IPS-18c (cell line): ENCODE data around the gene RBM42.
A peak's percentile ranks its signal among the peaks of the same experiment; 100 is the strongest.
"Not testable (repeated sequence)": the region's sequence is repeated elsewhere in the genome, so short reads cannot be mapped to it uniquely, and the experiment has no call there.

Experiments
- H3K4me3 ChIP-seq: 2 replicates; pipeline ENCODE4 v1.7.0; 2013; ENCODE audit warnings: low read depth, mild to moderate bottlenecking, low read length, moderate library complexity; ENCODE audit not compliant: insufficient read depth
- H3K9me3 ChIP-seq: one replicate; pipeline ENCODE4 v1.6.1; 2013; ENCODE audit warnings: mild to moderate bottlenecking, low read length, moderate library complexity; ENCODE audit not compliant: control insufficient read depth, insufficient read depth

RBM42 gene

GRCh38 chr19:35643255-35644205 lies 14.7 kb downstream of the RBM42 start:
- H3K9me3 ChIP-seq: no peaks in the 10 kb centered on the region
- peak overlapping the region; percentile 68 for H3K4me3 ChIP-seq

- peak overlapping the region; percentile 68 for H3K4me3 ChIP-seq
- no peaks in the 10 kb centered on the region for H3K9me3 ChIP-seq
Observed at GRCh38 chr19:35644206-35644986, 15.6 kb downstream of the RBM42 start.

- H3K9me3 ChIP-seq: no peaks in the 10 kb centered on the region
- H3K4me3 ChIP-seq: peak overlapping the region; percentile 59
Observed at GRCh38 chr19:35644987-35645679, 16.3 kb downstream of the RBM42 start.

GRCh38 chr19:35645680-35646511 lies 17.1 kb downstream of the RBM42 start:
- H3K9me3 ChIP-seq: no peaks in the 10 kb centered on the region
- H3K4me3 ChIP-seq: no peak overlapping the region

- Histone ChIP-seq H3K4me3 (peak within 1 kb of the TSS; percentile 88), H3K9me3 (no peaks in the 10 kb centered on the region)
Observed at GRCh38 chr19:35648017-35648961, 19.5 kb downstream of the RBM42 start, which contains the start of gene COX6B1. Gene COX6B1, plus strand, starts transcription at chr19:35648323. Its CDS starts 2,921 bp downstream, at chr19:35651244.

GRCh38 chr19:35650581-35650980 lies 21.7 kb downstream of the RBM42 start:
- no peaks in the 10 kb centered on the region for H3K9me3 ChIP-seq
- H3K4me3 ChIP-seq: no peak overlapping the region

- H3K9me3 ChIP-seq, H3K4me3 ChIP-seq: not testable (repeated sequence)
Observed at GRCh38 chr19:35654828-35655227, 26.0 kb downstream of the RBM42 start.

- Histone ChIP-seq H3K9me3 (no peaks in the 10 kb centered on the region), H3K4me3 (no peak overlapping the region)
Observed at GRCh38 chr19:35655600-35655999, 26.8 kb downstream of the RBM42 start.

GRCh38 chr19:35656700-35657099 lies 27.9 kb downstream of the RBM42 start:
- Histone ChIP-seq H3K4me3 (no peak overlapping the region), H3K9me3 (peaks cover 2% of the 10 kb centered on the region)

GRCh38 chr19:35657904-35658700 lies 29.3 kb downstream of the RBM42 start:
- Histone ChIP-seq H3K9me3 (peaks cover 2% of the 10 kb centered on the region), H3K4me3 (no peak overlapping the region)

- Histone ChIP-seq H3K4me3 (no peak overlapping the region), H3K9me3 (peaks cover 2% of the 10 kb centered on the region)
Observed at GRCh38 chr19:35661995-35662340, 33.1 kb downstream of the RBM42 start.

GRCh38 chr19:35663981-35664380 lies 35.1 kb downstream of the RBM42 start:
- H3K9me3 ChIP-seq: peaks cover 2% of the 10 kb centered on the region
- no peak overlapping the region for H3K4me3 ChIP-seq

GRCh38 chr19:35665157-35665556 lies 36.3 kb downstream of the RBM42 start:
- H3K9me3 ChIP-seq: peaks cover 2% of the 10 kb centered on the region
- H3K4me3 ChIP-seq: no peak overlapping the region

GRCh38 chr19:35665604-35666003 lies 36.8 kb downstream of the RBM42 start:
- peaks cover 2% of the 10 kb centered on the region for H3K9me3 ChIP-seq
- H3K4me3 ChIP-seq: no peak overlapping the region

- Histone ChIP-seq H3K9me3 (peaks cover 1% of the 10 kb centered on the region), H3K4me3 (no peak within 1 kb of the TSS)
Observed at GRCh38 chr19:35666251-35666913, 37.5 kb downstream of the RBM42 start, which contains the start of gene UPK1A. Gene UPK1A, plus strand, starts transcription at chr19:35666517. Its CDS starts 296 bp downstream, at chr19:35666813.
